ENCODE data around the gene EXOC6. TPM values are rescaled to one million over a fixed set of nuclear protein-coding genes. Genes with fewer than 3 reads are reported as not detected.
A peak's percentile ranks its signal among the peaks of the same experiment; 100 is the strongest.

EXOC6 gene
- total and polyA plus RNA-seq, 2 of the 13 experiments (the other 11 are each of a cell fraction or from before 2014, with no cell fraction given): 22.2 to 29.2 TPM

DNA sequence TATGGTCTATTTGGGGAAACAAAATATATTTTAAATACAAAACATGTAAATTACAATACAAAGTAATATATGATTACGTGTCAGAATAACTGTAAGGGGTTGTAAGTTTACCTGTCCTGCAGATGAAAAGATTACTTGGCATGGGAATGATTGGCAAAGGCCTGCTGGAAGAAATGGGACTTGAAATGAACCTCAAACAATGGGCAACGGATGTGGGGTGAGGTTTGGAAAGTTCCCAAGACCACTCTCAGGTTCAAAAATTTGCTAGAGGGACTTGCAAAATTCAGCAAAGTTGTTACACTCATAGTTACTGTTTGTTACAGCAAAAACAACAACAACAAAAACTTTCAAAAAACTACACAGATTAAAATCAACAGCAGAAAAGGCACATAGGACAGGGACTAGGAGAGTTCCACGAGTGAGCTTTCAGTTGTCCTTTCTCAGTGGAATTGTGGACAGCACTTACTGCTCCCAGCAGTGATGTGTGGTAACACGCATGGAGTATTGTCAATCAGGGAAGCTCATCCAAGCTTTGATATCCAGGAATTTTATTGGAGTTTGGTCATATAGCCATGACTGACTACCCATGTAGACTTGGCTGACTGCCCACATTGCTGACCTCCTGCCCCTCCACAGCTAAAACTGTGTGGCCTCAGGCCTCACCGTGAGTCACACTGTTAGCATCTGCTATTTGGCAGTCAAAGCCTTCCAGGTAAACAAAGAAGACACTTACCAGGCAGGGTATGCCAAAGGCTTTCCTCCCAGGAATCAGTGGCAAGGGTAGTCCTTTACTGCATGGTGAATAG lies 43.8 kb downstream of the EXOC6 start (continued):
- TF ChIP-seq, protein P1, sequence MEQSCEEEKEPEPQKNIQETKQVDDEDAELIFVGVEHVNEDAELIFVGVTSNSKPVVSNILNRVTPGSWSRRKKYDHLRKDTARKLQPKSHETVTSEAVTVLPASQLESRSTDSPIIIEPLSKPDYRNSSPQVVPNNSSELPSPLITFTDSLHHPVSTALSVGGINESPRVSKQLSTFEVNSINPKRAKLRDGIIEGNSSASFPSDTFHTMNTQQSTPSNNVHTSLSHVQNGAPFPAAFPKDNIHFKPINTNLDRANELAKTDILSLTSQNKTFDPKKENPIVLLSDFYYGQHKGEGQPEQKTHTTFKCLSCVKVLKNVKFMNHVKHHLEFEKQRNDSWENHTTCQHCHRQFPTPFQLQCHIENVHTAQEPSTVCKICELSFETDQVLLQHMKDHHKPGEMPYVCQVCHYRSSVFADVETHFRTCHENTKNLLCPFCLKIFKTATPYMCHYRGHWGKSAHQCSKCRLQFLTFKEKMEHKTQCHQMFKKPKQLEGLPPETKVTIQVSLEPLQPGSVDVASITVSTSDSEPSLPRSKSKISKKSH (CRISPR knock-in tag; IDR thresholded peaks at IDR 0.05; ENCODE audit: borderline replicate concordance): no peak
- TF ChIP-seq SOX6 (IDR thresholded peaks at IDR 0.05) (no peak), SOX6 (CRISPR knock-in tag; IDR thresholded peaks at IDR 0.05) (peak; percentile 60), KLF6 (CRISPR knock-in tag; IDR thresholded peaks at IDR 0.05) (peak; percentile 51; the same call in 1 of the 2 replicates), MEIS1 (CRISPR knock-in tag; IDR thresholded peaks at IDR 0.05; ENCODE audit: borderline replicate concordance) (no peak), PHB2 (IDR thresholded peaks at IDR 0.05; ENCODE audit: partially characterized antibody) (no peak), TEAD3 (CRISPR knock-in tag; optimal IDR thresholded peaks at IDR 0.05; ENCODE audit: borderline replicate concordance) (peak; percentile 95), ZNF589 (CRISPR knock-in tag; conservative IDR thresholded peaks at IDR 0.05) (no peak), ZBTB1 (CRISPR knock-in tag; IDR thresholded peaks at IDR 0.05; ENCODE audit: borderline replicate concordance) (no peak), ZNF136 (CRISPR knock-in tag; IDR thresholded peaks at IDR 0.05; ENCODE audit: low read depth) (0 out of 2 replicates have a peak, but pooled peaks have one; percentile 57), ZNF605 (CRISPR knock-in tag; IDR thresholded peaks at IDR 0.05) (0 out of 2 replicates have a peak, but pooled peaks have one; percentile 18), NFIC (IDR thresholded peaks at IDR 0.05; ENCODE audit: low read length) (peak; percentile 94), CBFB (CRISPR knock-in tag; IDR thresholded peaks at IDR 0.05) (0 out of 2 replicates have a peak, but pooled peaks have one; percentile 20)
- TF ChIP-seq, protein P2, sequence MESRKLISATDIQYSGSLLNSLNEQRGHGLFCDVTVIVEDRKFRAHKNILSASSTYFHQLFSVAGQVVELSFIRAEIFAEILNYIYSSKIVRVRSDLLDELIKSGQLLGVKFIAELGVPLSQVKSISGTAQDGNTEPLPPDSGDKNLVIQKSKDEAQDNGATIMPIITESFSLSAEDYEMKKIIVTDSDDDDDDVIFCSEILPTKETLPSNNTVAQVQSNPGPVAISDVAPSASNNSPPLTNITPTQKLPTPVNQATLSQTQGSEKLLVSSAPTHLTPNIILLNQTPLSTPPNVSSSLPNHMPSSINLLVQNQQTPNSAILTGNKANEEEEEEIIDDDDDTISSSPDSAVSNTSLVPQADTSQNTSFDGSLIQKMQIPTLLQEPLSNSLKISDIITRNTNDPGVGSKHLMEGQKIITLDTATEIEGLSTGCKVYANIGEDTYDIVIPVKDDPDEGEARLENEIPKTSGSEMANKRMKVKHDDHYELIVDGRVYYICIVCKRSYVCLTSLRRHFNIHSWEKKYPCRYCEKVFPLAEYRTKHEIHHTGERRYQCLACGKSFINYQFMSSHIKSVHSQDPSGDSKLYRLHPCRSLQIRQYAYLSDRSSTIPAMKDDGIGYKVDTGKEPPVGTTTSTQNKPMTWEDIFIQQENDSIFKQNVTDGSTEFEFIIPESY (CRISPR knock-in tag; IDR thresholded peaks at IDR 0.05): peak; percentile 5; the same call in 1 of the 2 replicates
- TF ChIP-seq, protein P3, sequence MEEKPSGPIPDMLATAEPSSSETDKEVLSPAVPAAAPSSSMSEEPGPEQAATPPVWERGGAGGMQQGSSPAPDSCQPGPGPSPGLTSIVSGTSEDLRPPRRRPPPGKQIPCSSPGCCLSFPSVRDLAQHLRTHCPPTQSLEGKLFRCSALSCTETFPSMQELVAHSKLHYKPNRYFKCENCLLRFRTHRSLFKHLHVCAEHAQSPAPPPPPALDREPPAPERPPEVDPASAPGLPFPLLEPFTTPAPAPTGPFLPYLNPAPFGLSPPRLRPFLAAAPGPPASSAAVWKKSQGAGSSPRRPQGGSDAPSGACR (CRISPR knock-in tag; IDR thresholded peaks at IDR 0.05): 0 out of 2 replicates have a peak, but pooled peaks have one; percentile 46
- TF ChIP-seq, protein P4, sequence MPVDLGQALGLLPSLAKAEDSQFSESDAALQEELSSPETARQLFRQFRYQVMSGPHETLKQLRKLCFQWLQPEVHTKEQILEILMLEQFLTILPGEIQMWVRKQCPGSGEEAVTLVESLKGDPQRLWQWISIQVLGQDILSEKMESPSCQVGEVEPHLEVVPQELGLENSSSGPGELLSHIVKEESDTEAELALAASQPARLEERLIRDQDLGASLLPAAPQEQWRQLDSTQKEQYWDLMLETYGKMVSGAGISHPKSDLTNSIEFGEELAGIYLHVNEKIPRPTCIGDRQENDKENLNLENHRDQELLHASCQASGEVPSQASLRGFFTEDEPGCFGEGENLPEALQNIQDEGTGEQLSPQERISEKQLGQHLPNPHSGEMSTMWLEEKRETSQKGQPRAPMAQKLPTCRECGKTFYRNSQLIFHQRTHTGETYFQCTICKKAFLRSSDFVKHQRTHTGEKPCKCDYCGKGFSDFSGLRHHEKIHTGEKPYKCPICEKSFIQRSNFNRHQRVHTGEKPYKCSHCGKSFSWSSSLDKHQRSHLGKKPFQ (CRISPR knock-in tag; IDR thresholded peaks at IDR 0.05; ENCODE audit: insufficient replicate concordance): no peak
- TF ChIP-seq, protein P5, sequence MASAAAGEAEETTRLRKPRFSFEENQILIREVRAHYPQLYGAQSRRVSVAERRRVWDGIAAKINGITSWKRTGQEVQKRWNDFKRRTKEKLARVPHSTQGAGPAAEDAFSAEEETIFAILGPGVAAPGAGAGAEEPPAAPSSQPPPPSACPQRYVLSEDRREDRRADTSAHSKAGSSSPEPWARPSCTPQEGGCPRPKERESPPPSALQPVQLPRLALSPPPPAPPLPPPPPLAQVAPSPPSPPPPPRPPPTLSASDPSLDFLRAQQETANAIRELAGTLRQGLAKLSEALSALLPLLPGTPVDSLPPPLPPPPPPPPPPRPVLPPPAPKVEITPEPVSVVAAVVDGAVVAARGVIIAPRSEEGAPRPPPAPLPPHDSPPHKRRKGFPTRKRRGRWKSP (CRISPR knock-in tag; IDR thresholded peaks at IDR 0.05): peak; percentile 39; the same call in 1 of the 2 replicates
- TF ChIP-seq, protein P6, sequence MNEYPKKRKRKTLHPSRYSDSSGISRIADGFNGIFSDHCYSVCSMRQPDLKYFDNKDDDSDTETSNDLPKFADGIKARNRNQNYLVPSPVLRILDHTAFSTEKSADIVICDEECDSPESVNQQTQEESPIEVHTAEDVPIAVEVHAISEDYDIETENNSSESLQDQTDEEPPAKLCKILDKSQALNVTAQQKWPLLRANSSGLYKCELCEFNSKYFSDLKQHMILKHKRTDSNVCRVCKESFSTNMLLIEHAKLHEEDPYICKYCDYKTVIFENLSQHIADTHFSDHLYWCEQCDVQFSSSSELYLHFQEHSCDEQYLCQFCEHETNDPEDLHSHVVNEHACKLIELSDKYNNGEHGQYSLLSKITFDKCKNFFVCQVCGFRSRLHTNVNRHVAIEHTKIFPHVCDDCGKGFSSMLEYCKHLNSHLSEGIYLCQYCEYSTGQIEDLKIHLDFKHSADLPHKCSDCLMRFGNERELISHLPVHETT (CRISPR knock-in tag; conservative IDR thresholded peaks at IDR 0.05): 0 out of 2 replicates have a peak, but pooled peaks have one; percentile 24
- TF ChIP-seq, protein P7, sequence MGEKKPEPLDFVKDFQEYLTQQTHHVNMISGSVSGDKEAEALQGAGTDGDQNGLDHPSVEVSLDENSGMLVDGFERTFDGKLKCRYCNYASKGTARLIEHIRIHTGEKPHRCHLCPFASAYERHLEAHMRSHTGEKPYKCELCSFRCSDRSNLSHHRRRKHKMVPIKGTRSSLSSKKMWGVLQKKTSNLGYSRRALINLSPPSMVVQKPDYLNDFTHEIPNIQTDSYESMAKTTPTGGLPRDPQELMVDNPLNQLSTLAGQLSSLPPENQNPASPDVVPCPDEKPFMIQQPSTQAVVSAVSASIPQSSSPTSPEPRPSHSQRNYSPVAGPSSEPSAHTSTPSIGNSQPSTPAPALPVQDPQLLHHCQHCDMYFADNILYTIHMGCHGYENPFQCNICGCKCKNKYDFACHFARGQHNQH (CRISPR knock-in tag; IDR thresholded peaks at IDR 0.05): peak; percentile 69; the same call in 1 of the 2 replicates
